Endothelial cell (in vitro differentiated cells): ENCODE measurements around the gene TGIF2. TPM values are rescaled to one million over a fixed set of nuclear protein-coding genes. Genes with fewer than 3 reads are reported as not detected.

Experiments
- DNase-seq: peaks from one replicate; pipeline ENCODE4 v3.0.0; 2021; ENCODE audit warnings: low spot score
- H3K27ac Mint-ChIP-seq: one replicate; pipeline ENCODE4 v1.8.0; 2021; ENCODE audit warnings: mixed read lengths, inconsistent platforms; ENCODE audit not compliant: unreplicated experiment
- H3K27me3 Mint-ChIP-seq: one replicate; pipeline ENCODE4 v1.8.0; 2021; ENCODE audit warnings: mild to moderate bottlenecking, moderate library complexity, mixed read lengths, inconsistent platforms; ENCODE audit not compliant: unreplicated experiment
- H3K36me3 Mint-ChIP-seq: one replicate; pipeline ENCODE4 v1.8.0; 2021; ENCODE audit warnings: mild to moderate bottlenecking, low read depth, mixed read lengths, inconsistent platforms; ENCODE audit not compliant: unreplicated experiment
- H3K4me1 Mint-ChIP-seq: one replicate; pipeline ENCODE4 v1.8.0; 2021; ENCODE audit warnings: mild to moderate bottlenecking, mixed read lengths, inconsistent platforms; ENCODE audit not compliant: unreplicated experiment
- H3K4me3 Mint-ChIP-seq: one replicate; pipeline ENCODE4 v1.8.0; 2021; ENCODE audit warnings: mild to moderate bottlenecking, mixed read lengths, inconsistent platforms; ENCODE audit not compliant: unreplicated experiment
- H3K9me3 Mint-ChIP-seq: one replicate; pipeline ENCODE4 v1.8.0; 2021; ENCODE audit warnings: mixed read lengths, inconsistent platforms; ENCODE audit not compliant: unreplicated experiment
- total RNA-seq: library from RNA; stranded (reverse); fragmentation: NEBNext Ultra II Directional; extraction: Animal tissue kit (Norgen Biotek cat#: 25700); gene quantifications from one replicate; pipeline ENCODE4 v1.2.1, GENCODE V29; 2021; ENCODE audit not compliant: unreplicated experiment
- TF ChIP-seq, protein P1 (sequence below): fragments of 200-600 bp; sonication (generic); IDR thresholded peaks from one replicate; pipeline ENCODE4 v1.5.0; 2021; ENCODE audit warnings: antibody characterized with exemption; ENCODE audit not compliant: unreplicated experiment

The TGIF2 gene
- total RNA-seq, 1 donor from 2014 or later, result 43.7 TPM

DNA sequence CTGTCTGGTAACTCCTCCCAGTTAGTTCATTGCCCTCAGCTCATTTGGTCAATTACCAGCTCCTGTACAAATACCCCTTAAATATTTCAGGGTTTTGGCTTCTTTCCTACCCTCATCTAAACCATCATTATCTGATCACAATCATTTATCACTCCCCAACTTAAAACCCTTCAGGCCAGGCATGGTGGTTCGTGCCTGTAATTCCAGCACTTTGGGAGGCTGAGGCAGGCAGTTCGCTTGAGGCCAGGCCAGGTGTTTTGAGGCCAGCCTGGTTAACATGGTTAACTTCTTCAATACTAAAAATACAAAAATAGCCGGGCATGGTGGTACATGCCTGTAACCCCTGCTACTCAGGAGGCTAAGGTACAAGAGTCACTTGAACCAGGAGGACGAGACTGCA, 9.4 kb downstream of the TGIF2 start:
- Mint-ChIP-seq H3K27me3 (peaks cover 3% of the 10 kb centered on the region), H3K4me1 (no peaks in the 10 kb centered on the region), H3K9me3 (no peaks in the 10 kb centered on the region), H3K4me3 (no peak overlapping the region), H3K36me3 (peaks cover 19% of the 10 kb centered on the region), H3K27ac (no peak overlapping the region)
- TF ChIP-seq, protein P1, sequence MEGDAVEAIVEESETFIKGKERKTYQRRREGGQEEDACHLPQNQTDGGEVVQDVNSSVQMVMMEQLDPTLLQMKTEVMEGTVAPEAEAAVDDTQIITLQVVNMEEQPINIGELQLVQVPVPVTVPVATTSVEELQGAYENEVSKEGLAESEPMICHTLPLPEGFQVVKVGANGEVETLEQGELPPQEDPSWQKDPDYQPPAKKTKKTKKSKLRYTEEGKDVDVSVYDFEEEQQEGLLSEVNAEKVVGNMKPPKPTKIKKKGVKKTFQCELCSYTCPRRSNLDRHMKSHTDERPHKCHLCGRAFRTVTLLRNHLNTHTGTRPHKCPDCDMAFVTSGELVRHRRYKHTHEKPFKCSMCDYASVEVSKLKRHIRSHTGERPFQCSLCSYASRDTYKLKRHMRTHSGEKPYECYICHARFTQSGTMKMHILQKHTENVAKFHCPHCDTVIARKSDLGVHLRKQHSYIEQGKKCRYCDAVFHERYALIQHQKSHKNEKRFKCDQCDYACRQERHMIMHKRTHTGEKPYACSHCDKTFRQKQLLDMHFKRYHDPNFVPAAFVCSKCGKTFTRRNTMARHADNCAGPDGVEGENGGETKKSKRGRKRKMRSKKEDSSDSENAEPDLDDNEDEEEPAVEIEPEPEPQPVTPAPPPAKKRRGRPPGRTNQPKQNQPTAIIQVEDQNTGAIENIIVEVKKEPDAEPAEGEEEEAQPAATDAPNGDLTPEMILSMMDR, result no peak
- no peak for DNase-seq

DNA sequence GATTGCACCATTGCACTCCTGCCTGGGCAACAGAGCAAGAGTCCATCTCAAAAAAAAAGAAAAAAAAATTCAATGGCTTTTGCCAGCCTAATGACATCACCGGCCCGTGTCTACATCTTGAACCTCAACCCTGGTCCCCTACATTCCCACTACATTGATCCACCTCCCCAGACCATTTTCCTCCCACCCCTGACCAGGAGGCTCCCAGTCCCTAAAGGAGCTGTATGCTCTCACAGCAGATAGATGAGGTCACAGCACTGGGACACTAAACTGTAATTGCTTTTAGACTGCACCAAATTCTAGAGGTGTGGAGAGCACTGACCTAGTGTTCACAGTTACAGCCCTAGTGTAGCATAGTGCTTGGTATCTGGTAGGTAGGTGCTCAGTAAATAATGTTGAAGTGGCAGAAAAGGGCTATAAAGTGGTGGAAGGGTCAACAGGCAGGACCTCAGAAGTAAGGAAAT, 10.7 kb downstream of the TGIF2 start:
- TF ChIP-seq, protein P1, result no peak
- no peak for DNase-seq
- Mint-ChIP-seq H3K36me3 (peaks cover 19% of the 10 kb centered on the region), H3K4me3 (peak overlapping the region; percentile 29), H3K27me3 (peaks cover 3% of the 10 kb centered on the region), H3K9me3 (no peaks in the 10 kb centered on the region), H3K4me1 (no peaks in the 10 kb centered on the region), H3K27ac (no peak overlapping the region)

DNA sequence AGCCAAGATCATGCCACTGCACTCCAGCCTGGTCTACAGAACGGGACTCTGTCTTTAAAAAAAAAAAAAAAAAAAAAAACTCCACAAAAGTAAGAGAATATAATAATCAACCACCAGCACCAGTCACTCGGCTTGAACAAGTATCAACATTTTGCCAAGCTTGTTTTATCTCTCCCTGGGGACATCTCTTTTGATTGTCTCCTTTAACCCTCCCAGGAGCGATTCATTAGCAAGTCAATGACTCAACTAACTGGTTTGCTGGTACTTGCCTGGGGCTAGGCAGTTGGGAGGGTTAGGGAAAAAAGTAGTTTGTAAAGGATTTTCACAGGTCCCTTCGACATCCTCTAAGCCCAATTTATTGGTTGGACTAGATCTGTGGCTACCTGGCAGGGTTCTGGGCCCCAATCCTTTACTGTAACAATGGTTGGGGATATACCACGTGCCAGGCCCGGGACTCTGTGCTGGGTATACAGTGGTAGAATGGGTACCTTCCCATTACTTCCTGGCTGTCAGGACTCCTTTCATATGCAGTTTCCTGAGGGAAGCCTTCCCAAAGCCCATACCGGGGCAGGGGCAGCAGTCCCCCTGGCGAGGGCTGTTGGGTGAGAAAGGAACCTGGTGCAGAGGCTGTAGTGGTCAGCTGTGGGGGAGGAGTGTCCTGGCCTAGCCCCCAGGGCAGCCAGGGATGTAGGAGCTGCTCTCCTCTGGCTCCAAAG, 12.2 kb downstream of the TGIF2 start:
- TF ChIP-seq, protein P1, result no peak
- Mint-ChIP-seq H3K27me3 (peaks cover 1% of the 10 kb centered on the region), H3K4me3 (peak overlapping the region; percentile 37), H3K36me3 (peaks cover 9% of the 10 kb centered on the region), H3K4me1 (no peaks in the 10 kb centered on the region), H3K9me3 (no peaks in the 10 kb centered on the region), H3K27ac (no peak overlapping the region)
- DNase-seq, result no peak

DNA sequence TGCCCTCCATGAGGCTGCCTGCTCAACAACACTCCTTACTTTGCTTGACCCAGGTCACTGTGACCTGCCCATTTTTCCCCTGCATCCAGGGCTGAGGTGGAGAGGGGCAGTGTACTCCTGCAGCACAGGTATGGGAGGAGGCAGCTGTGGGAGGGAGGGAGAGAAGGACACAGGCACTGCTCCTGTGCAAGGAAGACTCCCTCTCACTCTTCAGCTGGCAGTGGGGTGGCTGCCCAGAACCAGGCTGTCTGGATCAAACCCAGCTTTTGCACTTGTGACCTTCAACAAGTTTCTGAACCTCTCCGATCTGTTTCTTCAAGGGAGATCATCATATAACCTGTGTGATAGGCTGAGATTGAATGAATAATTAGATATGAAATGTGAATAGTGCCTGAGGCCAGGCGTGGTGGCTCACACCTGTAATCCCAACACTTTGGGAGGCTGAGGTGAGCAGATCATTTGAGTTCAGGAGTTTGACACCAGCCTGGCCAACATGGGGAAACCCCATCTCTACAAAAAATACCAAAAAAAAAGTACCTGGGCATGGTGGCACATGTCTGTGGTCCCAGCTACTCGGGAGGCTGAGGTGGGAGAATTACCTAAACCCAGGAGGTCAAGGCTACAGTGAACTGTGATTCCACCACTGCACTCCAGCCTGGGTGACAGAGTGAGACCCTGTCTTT, 14.1 kb downstream of the TGIF2 start:
- Mint-ChIP-seq H3K9me3 (no peaks in the 10 kb centered on the region), H3K4me3 (peak overlapping the region; percentile 31), H3K27ac (no peak overlapping the region), H3K36me3 (peaks cover 20% of the 10 kb centered on the region), H3K27me3 (peaks cover 1% of the 10 kb centered on the region), H3K4me1 (peaks cover 11% of the 10 kb centered on the region)
- no peak for DNase-seq
- TF ChIP-seq, protein P1, result no peak

DNA sequence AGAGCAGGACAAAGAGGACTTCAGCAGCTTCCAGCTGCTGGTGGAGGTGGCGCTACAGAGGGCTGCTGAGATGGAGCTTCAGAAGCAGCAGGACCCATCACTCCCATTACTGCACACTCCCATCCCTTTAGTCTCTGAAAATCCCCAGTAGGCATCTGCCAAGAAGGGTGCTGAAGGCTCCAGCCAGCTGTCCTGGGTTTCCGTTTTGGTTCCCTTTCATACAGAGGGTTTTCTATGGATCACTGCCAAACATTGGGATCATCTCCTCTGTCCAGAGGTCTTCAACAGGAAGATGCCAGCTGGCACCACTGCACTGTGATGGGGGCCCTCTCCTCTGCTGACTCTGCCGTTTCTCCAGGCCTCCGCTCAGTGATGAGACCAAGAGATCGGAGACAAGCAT, 17.9 kb downstream of the TGIF2 start:
- Mint-ChIP-seq H3K36me3 (peaks cover 22% of the 10 kb centered on the region), H3K4me1 (peaks cover 15% of the 10 kb centered on the region), H3K27me3 (peaks cover 1% of the 10 kb centered on the region), H3K9me3 (no peaks in the 10 kb centered on the region), H3K4me3 (peak overlapping the region; percentile 42), H3K27ac (peak overlapping the region; percentile 30)
- DNase-seq, result no peak
- TF ChIP-seq, protein P1, result no peak
